Stimulated activated CD8-positive, alpha-beta memory T cell treated with anti-CD3 and anti-CD28 coated beads, Interleukin-15, amount 100 ng/mL, for 4 hours (primary cell): ENCODE measurements around the gene RPL18.
A peak's percentile ranks its signal among the peaks of the same experiment; 100 is the strongest.
"Not testable (repeated sequence)": the region's sequence is repeated elsewhere in the genome, so short reads cannot be mapped to it uniquely, and the experiment has no call there.

Experiments used
- DNase-seq, 2 donors: peaks; one replicate each; pipeline ENCODE4 v3.0.0-alpha.2; 2020; ENCODE audit warnings: low read depth in 2 of 2

The RPL18 gene

DNA sequence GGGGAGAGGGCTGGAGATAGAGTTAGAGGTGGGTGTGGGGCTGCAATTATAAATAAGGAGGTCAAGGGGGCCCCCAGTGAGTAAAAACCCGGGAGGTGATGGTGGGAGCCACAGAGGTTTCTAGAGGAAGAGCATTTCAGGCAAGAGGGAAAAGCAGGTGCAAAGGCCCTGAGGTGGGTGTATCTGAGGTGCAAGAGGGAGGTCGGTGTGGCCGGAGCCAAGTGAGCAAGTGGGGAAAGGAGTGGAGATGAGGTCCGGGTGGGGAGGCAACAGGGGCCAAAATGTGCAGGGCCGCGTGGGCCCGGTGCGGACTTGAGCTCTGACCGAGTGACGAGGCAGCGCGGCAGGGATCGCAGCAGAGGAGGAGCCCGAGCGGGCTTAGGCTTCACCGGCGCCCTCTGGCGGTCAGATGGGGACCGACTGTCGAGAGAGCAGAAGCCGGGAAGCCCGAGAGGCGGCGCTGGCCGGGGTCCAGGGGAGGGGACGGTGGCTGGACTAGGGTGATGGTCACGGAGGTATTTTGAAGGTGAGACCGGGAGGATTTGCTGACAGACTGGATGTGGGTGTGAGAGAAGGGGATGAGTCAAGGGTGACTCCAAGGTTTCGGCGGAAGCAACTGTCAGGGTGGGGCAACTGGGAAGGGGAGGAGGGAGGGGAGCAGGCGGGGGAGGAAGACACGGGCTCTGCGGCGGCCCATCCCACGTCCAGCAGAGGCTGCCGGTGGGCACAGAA lies 30.1 kb downstream of the RPL18 start:
- peak; percentile 55 to 60 for DNase-seq

DNA sequence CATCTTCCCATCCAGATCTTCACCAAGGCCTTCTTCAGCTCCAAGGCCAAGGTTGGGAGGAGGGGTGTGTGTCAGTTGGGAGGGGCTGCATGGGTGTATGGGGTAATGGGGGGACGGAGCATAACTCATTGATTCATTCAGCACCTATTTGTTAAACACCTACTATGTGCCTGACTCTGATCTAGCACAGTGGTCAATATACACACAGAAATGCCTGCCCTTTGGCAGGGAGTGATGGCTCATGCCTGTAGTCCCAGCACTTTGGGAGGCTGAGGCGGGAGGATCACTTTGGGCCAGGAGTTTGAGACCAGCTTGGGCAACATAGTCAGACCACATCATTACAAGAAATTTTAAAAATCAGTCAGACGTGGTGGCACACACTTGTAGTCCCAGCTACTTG lies 31.6 kb downstream of the RPL18 start:
- no peak for DNase-seq

DNA sequence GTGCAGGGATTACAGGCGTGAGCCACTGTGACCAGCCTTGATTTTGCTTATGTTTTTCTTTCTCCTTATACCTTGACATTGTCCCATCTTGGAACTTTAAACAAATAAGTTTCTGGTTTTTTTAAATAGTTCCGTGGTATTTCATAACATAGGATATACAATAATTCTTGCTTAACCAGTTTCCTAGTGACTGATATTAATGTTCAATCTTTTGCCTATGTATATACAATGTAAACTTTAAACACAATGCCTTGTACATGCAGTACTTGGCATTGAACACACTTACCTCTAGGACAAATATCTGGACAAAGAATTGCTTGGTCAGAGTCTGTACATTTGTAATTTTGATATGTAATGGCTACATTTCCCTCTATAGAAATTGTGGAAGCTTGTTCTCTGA lies 36.8 kb downstream of the RPL18 start:
- DNase-seq = no peak

DNA sequence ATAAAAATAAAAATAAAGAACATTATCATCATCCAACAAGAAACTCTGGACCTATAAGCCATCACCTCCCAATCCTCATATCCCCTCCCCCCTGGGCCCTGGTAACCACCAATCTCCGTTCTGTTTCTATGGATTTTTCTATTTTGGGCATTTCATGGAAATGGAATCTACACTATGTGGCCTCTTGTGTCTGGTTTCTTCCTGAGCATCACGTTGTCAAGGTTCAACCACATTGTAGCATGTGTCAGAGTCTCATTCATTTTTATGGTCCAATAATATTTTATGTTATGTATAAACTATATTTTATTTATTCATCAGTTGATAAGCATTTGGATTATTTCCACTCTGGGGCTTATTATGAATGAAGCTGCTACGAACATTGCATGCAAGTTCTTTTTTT lies 40.1 kb downstream of the RPL18 start:
- no peak for DNase-seq

DNA sequence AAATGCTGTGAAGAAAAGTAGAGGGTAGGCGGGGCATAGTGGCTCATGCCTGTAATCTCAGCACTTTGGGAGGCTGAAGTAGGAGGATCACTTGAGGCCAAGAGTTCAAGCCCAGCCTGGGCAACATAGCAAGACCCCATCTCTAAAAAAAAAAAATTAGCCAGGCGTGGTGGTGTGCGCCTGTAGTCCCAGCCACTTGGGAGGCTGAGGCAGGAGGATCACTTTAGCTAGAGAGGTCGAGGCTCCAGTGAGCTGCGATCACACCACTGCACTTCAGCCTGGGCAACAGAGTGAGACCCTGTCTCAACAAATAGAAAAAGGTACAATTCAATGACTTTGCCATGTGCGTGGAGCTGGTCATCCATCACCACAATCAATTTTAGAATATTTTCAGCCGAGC lies 41.1 kb downstream of the RPL18 start:
- not testable (repeated sequence) for DNase-seq

DNA sequence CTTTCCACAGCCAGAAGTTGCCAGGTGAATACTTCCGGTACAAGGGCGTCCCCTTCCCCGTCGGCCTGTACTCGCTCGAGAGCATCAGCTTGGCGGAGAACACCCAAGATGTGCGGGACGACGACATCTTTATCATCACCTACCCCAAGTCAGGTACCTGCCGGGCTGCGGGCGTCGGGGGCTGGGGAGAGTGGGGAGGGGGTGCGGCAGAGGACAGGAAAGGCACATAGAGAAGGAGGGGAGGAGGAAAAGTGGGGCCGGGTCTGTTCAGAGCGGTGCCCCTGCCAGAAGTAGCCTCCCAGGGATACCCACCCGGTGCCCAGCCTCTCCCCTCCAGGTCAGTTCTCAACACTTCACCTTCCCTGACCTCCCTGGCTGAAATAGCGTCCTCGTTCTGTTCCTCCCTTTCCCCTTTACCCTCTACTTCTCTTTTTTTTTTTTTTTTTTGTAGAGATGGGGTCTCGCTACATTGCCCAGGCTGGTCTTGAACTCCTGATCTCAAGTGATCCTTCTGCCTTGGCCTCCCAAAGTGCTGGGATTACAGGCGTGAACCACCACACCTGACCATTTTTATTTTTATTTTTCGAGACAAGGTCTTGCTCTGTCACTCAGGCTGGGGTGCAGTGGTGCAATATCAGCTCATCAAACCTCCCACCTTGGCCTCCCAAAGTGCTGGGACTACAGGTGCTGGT lies 42.9 kb downstream of the RPL18 start:
- no peak for DNase-seq

DNA sequence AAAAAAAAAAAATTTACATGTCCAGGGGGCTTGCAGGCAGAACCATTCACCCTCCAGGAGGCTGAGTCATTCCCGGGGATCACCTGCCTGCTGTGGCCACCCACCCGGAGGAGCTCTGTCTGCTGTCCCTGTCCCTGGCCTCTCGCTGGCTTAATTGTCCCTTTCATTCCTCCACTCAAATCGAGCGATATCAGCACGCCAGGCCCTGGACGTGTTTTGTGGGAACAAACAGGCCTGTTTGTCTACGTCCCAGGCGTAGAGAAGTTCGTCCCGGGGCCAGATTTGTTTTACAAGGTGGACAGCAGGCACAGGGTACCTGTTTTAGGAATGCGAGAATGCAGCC lies 45.8 kb downstream of the RPL18 start:
- DNase-seq = no peak

DNA sequence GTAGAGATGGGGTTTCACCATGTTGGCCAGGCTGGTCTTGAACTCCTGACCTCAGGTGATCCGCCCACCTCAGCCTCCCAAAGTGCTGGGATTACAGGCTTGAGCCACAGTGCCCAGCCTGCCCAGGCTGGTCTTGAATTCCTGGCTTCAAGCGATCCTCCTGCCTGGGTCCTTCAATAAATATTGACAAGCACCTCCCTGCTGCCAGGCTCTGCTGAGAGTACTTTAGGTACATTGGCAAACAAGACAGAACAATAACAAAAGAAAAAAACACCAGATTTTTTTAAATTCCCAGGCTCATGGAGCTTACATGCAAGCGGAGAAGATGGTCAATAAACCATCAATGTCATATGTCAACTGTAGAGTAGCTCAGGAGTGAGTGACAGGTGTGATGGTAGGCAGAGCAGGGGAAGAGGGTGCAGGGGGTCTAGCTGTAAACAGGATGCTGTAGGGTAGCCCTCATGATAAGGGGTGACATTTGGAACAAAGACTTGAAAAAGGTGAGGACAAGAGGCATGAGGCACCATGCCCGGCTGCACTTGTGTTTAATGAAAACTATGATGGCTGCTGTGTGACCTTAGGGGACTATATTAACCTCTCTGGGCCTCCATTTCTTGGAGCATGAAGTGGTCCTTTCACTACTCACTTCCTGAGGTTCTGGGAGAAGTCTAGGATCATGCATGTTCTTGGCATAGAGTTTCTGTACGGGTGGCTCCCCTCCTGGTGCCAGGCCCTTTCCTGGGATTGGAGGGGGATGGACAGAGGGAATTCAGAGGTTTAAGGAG lies 47.4 kb downstream of the RPL18 start:
- no peak for DNase-seq

DNA sequence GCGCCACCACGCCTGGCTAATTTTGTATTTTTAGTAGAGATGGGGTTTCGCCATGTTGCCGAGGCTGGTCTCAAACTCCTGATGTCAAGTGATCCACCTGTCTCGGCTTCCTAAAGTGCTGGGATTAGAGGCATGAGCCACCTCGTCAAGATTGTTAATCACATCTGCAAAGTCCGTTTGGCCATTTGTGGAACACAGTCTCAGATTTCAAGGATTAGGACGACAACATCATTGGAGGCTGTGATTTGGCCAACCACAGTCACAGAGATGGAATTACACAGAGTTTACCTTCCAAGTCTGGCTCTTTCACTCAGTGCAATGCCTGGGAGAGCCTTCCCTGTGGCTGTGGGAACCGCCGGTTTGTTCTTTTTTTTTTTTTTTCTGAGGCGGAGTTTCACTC lies 49.2 kb downstream of the RPL18 start:
- DNase-seq = no peak

DNA sequence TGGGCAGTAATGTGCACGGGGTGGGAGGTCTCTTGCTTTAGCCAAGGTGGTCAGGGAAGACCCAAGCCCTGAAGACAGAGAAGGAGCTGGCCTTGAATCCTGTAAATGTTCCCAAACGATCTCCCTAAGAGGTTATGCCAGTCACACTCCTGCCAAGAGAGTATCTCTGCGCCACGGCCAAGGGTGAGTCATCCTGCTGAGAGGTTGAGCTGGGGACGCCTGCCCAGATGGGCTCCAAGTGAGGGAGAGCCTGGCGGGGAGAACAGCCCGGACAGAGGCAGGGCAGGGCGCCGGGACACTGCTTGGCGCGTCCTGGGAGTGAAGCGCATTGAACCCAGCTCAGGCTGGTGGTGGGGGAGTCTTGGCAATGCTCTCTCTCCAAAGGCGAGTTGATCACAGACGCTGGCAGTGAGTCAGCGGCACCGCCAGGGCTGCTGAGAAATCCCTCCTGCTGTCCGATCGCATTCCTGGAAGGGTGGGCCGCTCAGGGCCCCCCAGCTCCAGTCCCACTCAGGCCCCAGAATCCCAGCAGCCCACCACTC lies 50.6 kb downstream of the RPL18 start:
- no peak for DNase-seq
